ENCODE measurements around the gene TMPRSS11F. TPM values are rescaled to one million over a fixed set of nuclear protein-coding genes. Genes with fewer than 3 reads are reported as not detected.

Gene TMPRSS11F
- polyA plus RNA-seq (2013, experiment 1 of 2): not detected
- polyA plus RNA-seq (2013, experiment 2 of 2): not detected

DNA sequence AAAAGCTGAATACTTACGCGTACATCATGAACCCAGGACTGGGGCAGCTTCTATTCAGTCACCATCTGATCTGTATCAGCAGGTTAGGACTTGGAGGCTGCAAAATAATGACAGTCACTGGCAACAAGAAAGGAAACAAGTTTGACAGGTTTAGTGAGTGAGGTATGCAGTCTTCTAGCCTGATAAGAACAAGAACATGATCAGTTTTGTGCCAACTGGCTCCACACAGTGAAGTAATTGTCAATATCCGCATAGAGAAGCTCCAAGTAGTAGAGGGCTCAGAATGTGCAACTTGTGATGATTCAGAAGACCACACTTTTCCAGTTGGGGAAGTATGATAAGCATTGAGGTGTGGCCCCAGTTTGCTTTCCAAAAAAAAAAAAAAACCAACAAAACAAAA, at the start of gene TMPRSS11F:
TMPRSS11F (minus strand) TSS at position 77 of the 400 bp plus-strand sequence; CDS start at position 28, 49 bp downstream.
- H4K91ac ChIP-seq (ENCODE audit: low read length): no peak within 1 kb of the TSS
- 95% methylated on average over 3 of the region's 3 CpGs for WGBS

DNA sequence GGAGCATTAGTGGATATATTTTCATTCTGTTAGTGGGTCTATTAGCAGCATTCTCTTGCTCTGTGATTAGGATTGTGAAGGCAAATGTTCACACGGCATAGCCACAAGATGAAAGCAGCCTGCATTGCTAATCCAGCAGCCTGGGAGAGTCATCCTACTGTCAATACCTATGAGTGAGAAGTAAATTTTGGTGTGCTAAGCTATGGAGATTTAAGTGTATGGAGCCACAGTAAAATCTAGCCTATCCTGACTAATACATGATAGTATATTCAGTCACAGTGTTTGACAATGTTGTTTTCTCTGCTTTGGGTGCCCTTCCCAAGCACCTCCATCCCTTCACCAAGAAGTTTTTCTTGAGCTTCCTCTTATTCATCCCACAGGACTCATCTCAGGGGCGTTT, 47.2 kb upstream of the TMPRSS11F start:
- no peak overlapping the region for H2BK12ac ChIP-seq (ENCODE audit: low read length in 2 of 2)
- H2BK15ac ChIP-seq (ENCODE audit: low read depth, poor library complexity, severe bottlenecking): no peak overlapping the region
- no peak overlapping the region for H4K91ac ChIP-seq (ENCODE audit: low read length)
- H4K8ac ChIP-seq (ENCODE audit: low read length): no peak overlapping the region
- H2AK5ac ChIP-seq (ENCODE audit: low read length, severe bottlenecking): no peak overlapping the region
- H2BK120ac ChIP-seq (ENCODE audit: low read depth, low read length): no peak overlapping the region
- no peak overlapping the region for H3K27ac ChIP-seq (ENCODE audit: low read length, poor library complexity, severe bottlenecking)
- H3K18ac ChIP-seq (ENCODE audit: low read depth in 1 of 2, low read length in 2 of 2): no peak overlapping the region
- no peak for DNase-seq
- peak overlapping the region; percentile 6 for H3K9ac ChIP-seq (ENCODE audit: low read length)
- no peaks in the 10 kb centered on the region for H3K27me3 ChIP-seq (ENCODE audit: control insufficient read depth in 1 of 2, insufficient read depth in 1 of 2, low read length in 2 of 2)
- H3K79me1 ChIP-seq (replicated peaks; ENCODE audit: low read length, poor library complexity, severe bottlenecking): no peaks in the 10 kb centered on the region
- no peak overlapping the region for H3K4me2 ChIP-seq (ENCODE audit: low read length, poor library complexity, severe bottlenecking)
- H3K4me1 ChIP-seq (ENCODE audit: control insufficient read depth, insufficient read depth, low read depth, low read length): no peaks in the 10 kb centered on the region
- H3K36me3 ChIP-seq (ENCODE audit: control insufficient read depth in 1 of 2, insufficient read depth in 2 of 2, low read depth in 1 of 2, low read length in 2 of 2): no peaks in the 10 kb centered on the region
- 70% methylated on average over 2 of the region's 2 CpGs for WGBS
- H2AFZ ChIP-seq (ENCODE audit: low read depth, low read length): no peak overlapping the region
- H2BK5ac ChIP-seq (ENCODE audit: low read depth, low read length, poor library complexity, severe bottlenecking): no peak overlapping the region
- no peak overlapping the region for H3K4ac ChIP-seq (ENCODE audit: low read depth in 1 of 2, low read length in 2 of 2)
- H3K4me3 ChIP-seq (ENCODE audit: insufficient read depth in 1 of 2, low read depth in 1 of 2, low read length in 2 of 2): no peak overlapping the region
- H3K9me3 ChIP-seq (ENCODE audit: control insufficient read depth, low read length): no peaks in the 10 kb centered on the region
- no peak overlapping the region for H3K23ac ChIP-seq (ENCODE audit: low read length in 2 of 2)
- no peak overlapping the region for H3K14ac ChIP-seq (ENCODE audit: low read length in 2 of 2)

More for the DNA sequence above, at the start of gene TMPRSS11F:
- no peak within 1 kb of the TSS for H3K14ac ChIP-seq (ENCODE audit: low read length in 2 of 2)
- H3K27ac ChIP-seq (ENCODE audit: low read length, poor library complexity, severe bottlenecking): no peak within 1 kb of the TSS
- DNase-seq: no peak
- H3K27me3 ChIP-seq (ENCODE audit: control insufficient read depth in 1 of 2, insufficient read depth in 1 of 2, low read length in 2 of 2): no peaks in the 10 kb centered on the region
- no peak within 1 kb of the TSS for H3K9ac ChIP-seq (ENCODE audit: low read length)
- no peak within 1 kb of the TSS for H2BK5ac ChIP-seq (ENCODE audit: low read depth, low read length, poor library complexity, severe bottlenecking)
- no peak within 1 kb of the TSS for H2BK12ac ChIP-seq (ENCODE audit: low read length in 2 of 2)
- H3K9me3 ChIP-seq (ENCODE audit: control insufficient read depth, low read length): peaks cover 11% of the 10 kb centered on the region
- no peak within 1 kb of the TSS for H4K8ac ChIP-seq (ENCODE audit: low read length)
- H3K36me3 ChIP-seq (ENCODE audit: control insufficient read depth in 1 of 2, insufficient read depth in 2 of 2, low read depth in 1 of 2, low read length in 2 of 2): no peaks in the 10 kb centered on the region
- H3K4me2 ChIP-seq (ENCODE audit: low read length, poor library complexity, severe bottlenecking): no peak within 1 kb of the TSS
- H2AK5ac ChIP-seq (ENCODE audit: low read length, severe bottlenecking): no peak within 1 kb of the TSS
- H3K4ac ChIP-seq (ENCODE audit: low read depth in 1 of 2, low read length in 2 of 2): no peak within 1 kb of the TSS
- H3K23ac ChIP-seq (ENCODE audit: low read length in 2 of 2): no peak within 1 kb of the TSS
- no peaks in the 10 kb centered on the region for H3K79me1 ChIP-seq (replicated peaks; ENCODE audit: low read length, poor library complexity, severe bottlenecking)
- H2BK120ac ChIP-seq (ENCODE audit: low read depth, low read length): no peak within 1 kb of the TSS
- no peak within 1 kb of the TSS for H3K4me3 ChIP-seq (ENCODE audit: insufficient read depth in 1 of 2, low read depth in 1 of 2, low read length in 2 of 2)
- H2AFZ ChIP-seq (ENCODE audit: low read depth, low read length): no peak within 1 kb of the TSS
- no peaks in the 10 kb centered on the region for H3K4me1 ChIP-seq (ENCODE audit: control insufficient read depth, insufficient read depth, low read depth, low read length)
- H2BK15ac ChIP-seq (ENCODE audit: low read depth, poor library complexity, severe bottlenecking): no peak within 1 kb of the TSS
- no peak within 1 kb of the TSS for H3K18ac ChIP-seq (ENCODE audit: low read depth in 1 of 2, low read length in 2 of 2)

DNA sequence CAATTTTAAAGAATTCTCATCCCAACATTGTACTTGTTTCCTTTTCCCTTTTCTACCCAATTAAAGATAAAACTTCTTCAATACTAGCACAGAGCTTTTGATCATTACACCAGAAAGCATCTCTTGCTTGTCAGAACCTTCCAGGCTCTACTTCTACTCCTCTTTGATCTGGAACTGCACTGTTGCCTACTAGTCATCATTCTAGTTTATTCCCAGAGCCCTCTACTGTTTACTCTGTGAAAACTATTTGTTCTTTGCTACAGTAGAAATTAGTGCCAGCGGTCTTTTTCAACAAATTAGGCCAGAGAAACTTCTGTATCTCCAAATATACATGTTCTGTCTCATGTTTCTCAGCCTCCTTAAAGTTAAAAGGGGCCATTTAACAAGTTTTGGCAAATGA, 46.8 kb upstream of the TMPRSS11F start:
- H3K27me3 ChIP-seq (ENCODE audit: control insufficient read depth in 1 of 2, insufficient read depth in 1 of 2, low read length in 2 of 2): no peaks in the 10 kb centered on the region
- no peak overlapping the region for H4K91ac ChIP-seq (ENCODE audit: low read length)
- DNase-seq: peak; percentile 2
- no peak overlapping the region for H2BK12ac ChIP-seq (ENCODE audit: low read length in 2 of 2)
- no peak overlapping the region for H2AK5ac ChIP-seq (ENCODE audit: low read length, severe bottlenecking)
- H3K4ac ChIP-seq (ENCODE audit: low read depth in 1 of 2, low read length in 2 of 2): no peak overlapping the region
- H3K14ac ChIP-seq (ENCODE audit: low read length in 2 of 2): no peak overlapping the region
- no peaks in the 10 kb centered on the region for H3K9me3 ChIP-seq (ENCODE audit: control insufficient read depth, low read length)
- no peaks in the 10 kb centered on the region for H3K79me1 ChIP-seq (replicated peaks; ENCODE audit: low read length, poor library complexity, severe bottlenecking)
- no peak overlapping the region for H2BK120ac ChIP-seq (ENCODE audit: low read depth, low read length)
- H4K8ac ChIP-seq (ENCODE audit: low read length): no peak overlapping the region
- H3K23ac ChIP-seq (ENCODE audit: low read length in 2 of 2): no peak overlapping the region
- H3K18ac ChIP-seq (ENCODE audit: low read depth in 1 of 2, low read length in 2 of 2): no peak overlapping the region
- no peaks in the 10 kb centered on the region for H3K36me3 ChIP-seq (ENCODE audit: control insufficient read depth in 1 of 2, insufficient read depth in 2 of 2, low read depth in 1 of 2, low read length in 2 of 2)
- H3K4me2 ChIP-seq (ENCODE audit: low read length, poor library complexity, severe bottlenecking): no peak overlapping the region
- no peak overlapping the region for H3K4me3 ChIP-seq (ENCODE audit: insufficient read depth in 1 of 2, low read depth in 1 of 2, low read length in 2 of 2)
- H2AFZ ChIP-seq (ENCODE audit: low read depth, low read length): no peak overlapping the region
- no peak overlapping the region for H3K27ac ChIP-seq (ENCODE audit: low read length, poor library complexity, severe bottlenecking)
- H3K4me1 ChIP-seq (ENCODE audit: control insufficient read depth, insufficient read depth, low read depth, low read length): no peaks in the 10 kb centered on the region
- WGBS: no CpG with 5 or more reads among the region's 1 CpG
- no peak overlapping the region for H2BK5ac ChIP-seq (ENCODE audit: low read depth, low read length, poor library complexity, severe bottlenecking)
- H2BK15ac ChIP-seq (ENCODE audit: low read depth, poor library complexity, severe bottlenecking): no peak overlapping the region
- H3K9ac ChIP-seq (ENCODE audit: low read length): peak overlapping the region; percentile 6

DNA sequence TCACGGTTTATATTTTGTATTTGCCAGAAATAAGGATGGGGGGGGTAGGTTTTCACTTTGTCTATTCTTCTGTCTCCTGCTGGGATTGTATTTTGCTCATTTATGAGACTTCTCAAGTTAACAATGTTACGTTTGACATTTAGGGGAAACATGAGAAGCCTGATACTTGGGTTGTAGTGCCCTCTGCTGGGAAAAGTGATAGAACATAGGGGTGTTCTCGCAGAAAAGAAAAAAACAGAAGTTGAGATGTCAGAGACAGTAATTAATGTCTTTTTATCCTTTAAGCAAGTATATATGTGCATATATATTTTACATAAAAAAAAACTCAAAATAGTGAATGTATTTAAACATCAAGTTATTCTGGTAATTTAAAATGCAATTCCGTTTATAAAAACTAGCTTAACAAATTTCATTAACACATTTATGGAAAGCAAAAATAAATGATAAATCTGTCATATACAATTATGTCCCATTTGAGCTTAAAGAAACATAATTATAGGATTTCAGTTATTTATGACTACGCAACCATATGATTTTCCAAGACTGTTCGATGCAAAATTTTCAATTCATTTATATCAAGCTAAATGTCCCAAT, 46.0 kb upstream of the TMPRSS11F start:
- no peaks in the 10 kb centered on the region for H3K9me3 ChIP-seq (ENCODE audit: control insufficient read depth, low read length)
- peak; percentile 60 for DNase-seq
- no peaks in the 10 kb centered on the region for H3K27me3 ChIP-seq (ENCODE audit: control insufficient read depth in 1 of 2, insufficient read depth in 1 of 2, low read length in 2 of 2)
- no peak overlapping the region for H3K18ac ChIP-seq (ENCODE audit: low read depth in 1 of 2, low read length in 2 of 2)
- H3K36me3 ChIP-seq (ENCODE audit: control insufficient read depth in 1 of 2, insufficient read depth in 2 of 2, low read depth in 1 of 2, low read length in 2 of 2): no peaks in the 10 kb centered on the region
- H3K4me3 ChIP-seq (ENCODE audit: insufficient read depth in 1 of 2, low read depth in 1 of 2, low read length in 2 of 2): no peak overlapping the region
- no peak overlapping the region for H3K23ac ChIP-seq (ENCODE audit: low read length in 2 of 2)
- no peak overlapping the region for H4K8ac ChIP-seq (ENCODE audit: low read length)
- H3K27ac ChIP-seq (ENCODE audit: low read length, poor library complexity, severe bottlenecking): no peak overlapping the region
- H2BK15ac ChIP-seq (ENCODE audit: low read depth, poor library complexity, severe bottlenecking): no peak overlapping the region
- H3K9ac ChIP-seq (ENCODE audit: low read length): no peak overlapping the region
- H2AK5ac ChIP-seq (ENCODE audit: low read length, severe bottlenecking): no peak overlapping the region
- H2AFZ ChIP-seq (ENCODE audit: low read depth, low read length): no peak overlapping the region
- H3K14ac ChIP-seq (ENCODE audit: low read length in 2 of 2): no peak overlapping the region
- no peak overlapping the region for H4K91ac ChIP-seq (ENCODE audit: low read length)
- no peaks in the 10 kb centered on the region for H3K79me1 ChIP-seq (replicated peaks; ENCODE audit: low read length, poor library complexity, severe bottlenecking)
- H2BK5ac ChIP-seq (ENCODE audit: low read depth, low read length, poor library complexity, severe bottlenecking): no peak overlapping the region
- 6% methylated on average over 2 of the region's 6 CpGs for WGBS
- H3K4me2 ChIP-seq (ENCODE audit: low read length, poor library complexity, severe bottlenecking): no peak overlapping the region
- no peak overlapping the region for H2BK12ac ChIP-seq (ENCODE audit: low read length in 2 of 2)
- H2BK120ac ChIP-seq (ENCODE audit: low read depth, low read length): no peak overlapping the region
- no peak overlapping the region for H3K4ac ChIP-seq (ENCODE audit: low read depth in 1 of 2, low read length in 2 of 2)
- no peaks in the 10 kb centered on the region for H3K4me1 ChIP-seq (ENCODE audit: control insufficient read depth, insufficient read depth, low read depth, low read length)

All from mesenchymal stem cell (in vitro differentiated cells and primary cell).